Right lobe of liver (tissue), 4 donors: ENCODE measurements around the gene ATP2B1.

Source experiments
- POLR2A ChIP-seq: fragments of 450-650 bp; IDR thresholded peaks from one replicate; pipeline ENCODE4 v1.6.1; 2017; ENCODE audit warnings: antibody characterized with exemption, mild to moderate bottlenecking
- TF ChIP-seq, protein P1 (sequence below), 4 donors: fragments of 200-600 bp in 3 of 4; fragments of 450-650 bp in 1 of 4; IDR thresholded peaks; one replicate each; pipeline versions ENCODE4 v1.5.1 to v1.8.0; 2016 to 2022; ENCODE audit warnings: antibody characterized with exemption in 4 of 4, mild to moderate bottlenecking in 2 of 4
- donor health status: DM: no; HTN: no; CAD: no.
- donor health status: DM: no; HTN: no; CAD: no.
- donor health status: DM: no; HTN: yes; CAD: no.

DNA sequence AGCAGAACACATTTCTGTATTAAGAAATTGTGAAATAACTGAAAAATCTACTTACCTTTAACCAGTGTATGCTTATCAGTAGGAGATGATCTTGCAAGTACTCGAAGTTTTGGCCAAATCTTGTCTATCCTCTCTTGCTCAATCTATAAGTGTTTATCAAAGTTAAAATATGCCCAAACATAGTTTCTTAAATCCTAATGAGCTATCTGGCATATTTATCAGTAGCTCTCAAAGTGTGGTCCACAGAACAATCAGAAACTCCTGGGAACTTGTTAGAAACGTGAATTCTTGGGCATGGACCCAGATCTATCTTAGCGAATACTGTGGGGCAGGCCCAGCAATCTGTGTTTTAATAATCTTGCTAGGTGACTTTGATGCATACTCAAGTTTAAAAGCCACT is 98.3 kb downstream of the ATP2B1 start:
- no peak for TF ChIP-seq POLR2A
- TF ChIP-seq, protein P1, sequence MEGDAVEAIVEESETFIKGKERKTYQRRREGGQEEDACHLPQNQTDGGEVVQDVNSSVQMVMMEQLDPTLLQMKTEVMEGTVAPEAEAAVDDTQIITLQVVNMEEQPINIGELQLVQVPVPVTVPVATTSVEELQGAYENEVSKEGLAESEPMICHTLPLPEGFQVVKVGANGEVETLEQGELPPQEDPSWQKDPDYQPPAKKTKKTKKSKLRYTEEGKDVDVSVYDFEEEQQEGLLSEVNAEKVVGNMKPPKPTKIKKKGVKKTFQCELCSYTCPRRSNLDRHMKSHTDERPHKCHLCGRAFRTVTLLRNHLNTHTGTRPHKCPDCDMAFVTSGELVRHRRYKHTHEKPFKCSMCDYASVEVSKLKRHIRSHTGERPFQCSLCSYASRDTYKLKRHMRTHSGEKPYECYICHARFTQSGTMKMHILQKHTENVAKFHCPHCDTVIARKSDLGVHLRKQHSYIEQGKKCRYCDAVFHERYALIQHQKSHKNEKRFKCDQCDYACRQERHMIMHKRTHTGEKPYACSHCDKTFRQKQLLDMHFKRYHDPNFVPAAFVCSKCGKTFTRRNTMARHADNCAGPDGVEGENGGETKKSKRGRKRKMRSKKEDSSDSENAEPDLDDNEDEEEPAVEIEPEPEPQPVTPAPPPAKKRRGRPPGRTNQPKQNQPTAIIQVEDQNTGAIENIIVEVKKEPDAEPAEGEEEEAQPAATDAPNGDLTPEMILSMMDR (IDR thresholded peaks at IDR 0.05) = no peak
